ENCODE results near the gene VPS4B. TPM values are rescaled to one million over a fixed set of nuclear protein-coding genes. Genes with fewer than 3 reads are reported as not detected.
A peak's percentile ranks its signal among the peaks of the same experiment; 100 is the strongest.
"Not testable (repeated sequence)": the region's sequence is repeated elsewhere in the genome, so short reads cannot be mapped to it uniquely, and the experiment has no call there.

VPS4B gene
- 10 to 100 TPM; 48.5 to 55.5 TPM for total RNA-seq

DNA sequence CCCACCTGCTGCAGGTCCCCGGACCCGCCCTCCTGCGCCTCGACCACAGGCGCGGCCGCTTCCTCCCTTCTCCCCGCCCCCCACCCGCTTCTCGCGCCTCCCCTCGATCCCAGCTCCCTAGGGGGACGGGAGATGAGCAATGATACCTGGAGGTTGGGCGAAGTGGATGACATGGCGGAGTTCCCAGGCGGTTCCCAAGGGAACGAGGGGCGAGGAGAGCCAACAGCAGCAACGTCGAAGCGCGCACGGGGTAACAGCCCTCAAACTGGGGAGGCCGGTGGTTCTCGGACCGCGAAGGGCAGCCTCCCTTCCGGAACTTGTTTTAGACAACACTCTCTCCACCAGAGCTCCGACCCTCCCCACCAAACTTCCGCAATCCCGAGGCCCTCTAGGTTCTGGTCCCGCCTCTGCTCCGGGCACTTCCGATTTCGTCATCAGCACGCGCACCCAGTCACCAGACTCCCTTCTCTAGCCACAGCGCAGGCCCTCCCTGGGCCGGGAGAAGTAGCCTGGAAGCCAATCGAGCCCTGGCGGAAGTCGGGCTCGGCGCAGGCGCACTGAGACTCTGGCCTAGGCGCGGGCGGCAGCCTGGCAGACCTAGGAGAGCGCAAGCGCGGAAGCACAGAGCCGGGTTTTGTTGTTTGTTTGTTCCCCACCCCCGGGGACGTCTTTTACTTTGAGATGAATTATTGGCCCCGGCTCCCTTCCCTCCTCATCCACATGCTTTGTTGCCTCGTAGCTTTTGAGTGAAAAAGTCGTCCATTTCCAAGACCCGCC lies at the start of gene VPS4B:
TSS of gene VPS4B (minus strand) at position 390 of the 777 bp plus-strand sequence. CDS start at position 173, 217 bp downstream.
- DNase-seq (ENCODE audit: low spot score in 2 of 2) = peak; percentile 99 to 100
- no peaks in the 10 kb centered on the region for H3K9me3 Mint-ChIP-seq
- peaks cover 9 to 23% of the 10 kb centered on the region in 2 donors for H3K36me3 Mint-ChIP-seq
- H3K27ac Mint-ChIP-seq = peak within 1 kb of the TSS; percentile 92 to 95
- peak; percentile 98 to 99 for ATAC-seq

DNA sequence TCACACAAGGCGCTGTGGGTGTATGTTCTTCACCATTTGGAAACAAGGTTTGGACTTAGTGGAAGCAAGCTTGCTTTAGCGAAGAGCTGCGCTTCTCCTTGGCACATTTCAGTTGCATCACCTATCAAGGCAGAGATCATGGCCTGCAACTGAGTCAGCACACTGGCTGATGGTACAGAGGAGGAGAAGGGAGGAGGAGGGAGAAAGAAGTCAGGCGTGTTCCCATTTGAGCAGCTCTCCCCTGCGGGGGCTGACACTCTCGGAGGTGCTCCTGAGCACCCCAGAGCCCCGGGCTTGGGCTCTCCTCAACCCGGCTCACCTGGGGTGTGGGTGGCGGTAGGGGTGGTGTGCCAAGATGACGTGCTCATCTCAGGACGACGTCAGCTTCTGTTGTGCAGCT lies 48.5 kb upstream of the VPS4B start:
- ATAC-seq = no peak
- H3K27ac Mint-ChIP-seq = no peak overlapping the region
- no peaks in the 10 kb centered on the region for H3K36me3 Mint-ChIP-seq

GRCh38 chr18:63468575-63468974 lies 46.3 kb upstream of the VPS4B start:
- Mint-ChIP-seq H3K27ac (no peak overlapping the region), H3K9me3 (no peaks in the 10 kb centered on the region), H3K36me3 (no peaks in the 10 kb centered on the region)
- no peak for ATAC-seq
- DNase-seq (ENCODE audit: low spot score in 2 of 2) = no peak

More for the DNA sequence above, 48.5 kb upstream of the VPS4B start:
- H3K9me3 Mint-ChIP-seq = no peaks in the 10 kb centered on the region
- no peak for DNase-seq (ENCODE audit: low spot score in 2 of 2)

DNA sequence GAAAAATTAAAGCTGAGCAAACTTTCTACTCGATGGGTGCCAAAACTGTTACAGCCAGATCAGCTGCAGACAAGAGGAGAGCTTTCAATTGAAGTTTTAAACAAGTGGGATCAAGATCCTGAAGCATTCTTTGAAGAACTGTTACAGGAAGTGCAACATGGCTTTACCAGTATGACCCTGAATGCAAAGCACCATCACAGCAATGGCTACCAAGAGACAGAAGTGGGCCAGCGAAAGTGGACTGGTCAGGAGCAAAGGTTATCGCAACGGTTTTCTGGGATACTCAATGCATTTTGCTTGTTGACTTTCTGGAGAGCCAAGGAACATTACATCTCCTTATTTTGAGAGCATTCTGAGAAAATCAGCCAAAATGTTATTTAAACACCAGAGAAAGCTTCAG lies 45.4 kb upstream of the VPS4B start:
- H3K27ac Mint-ChIP-seq = no peak overlapping the region
- H3K36me3 Mint-ChIP-seq = no peaks in the 10 kb centered on the region
- ATAC-seq (no peak), DNase-seq (ENCODE audit: low spot score in 2 of 2) (no peak)
- no peaks in the 10 kb centered on the region for H3K9me3 Mint-ChIP-seq

GRCh38 chr18:63465059-63465458 lies 42.8 kb upstream of the VPS4B start:
- Mint-ChIP-seq H3K27ac (peak overlapping the region in 1 of 2 donors; percentile 47), H3K9me3 (no peaks in the 10 kb centered on the region), H3K36me3 (no peaks in the 10 kb centered on the region)
- no peak for DNase-seq (ENCODE audit: low spot score in 2 of 2)
- ATAC-seq = peak; percentile 54 to 85

GRCh38 chr18:63464434-63464833 lies 42.2 kb upstream of the VPS4B start:
- Mint-ChIP-seq H3K9me3 (no peaks in the 10 kb centered on the region), H3K36me3 (no peaks in the 10 kb centered on the region), H3K27ac (no peak overlapping the region)
- no peak for ATAC-seq
- no peak for DNase-seq (ENCODE audit: low spot score in 2 of 2)

GRCh38 chr18:63460414-63460813 lies 38.1 kb upstream of the VPS4B start:
- ATAC-seq (no peak), DNase-seq (ENCODE audit: low spot score in 2 of 2) (no peak)
- Mint-ChIP-seq H3K9me3 (no peaks in the 10 kb centered on the region), H3K36me3 (no peaks in the 10 kb centered on the region), H3K27ac (no peak overlapping the region)

GRCh38 chr18:63457977-63458376 lies 35.7 kb upstream of the VPS4B start:
- no peaks in the 10 kb centered on the region for H3K9me3 Mint-ChIP-seq
- no peak for ATAC-seq
- H3K36me3 Mint-ChIP-seq = no peaks in the 10 kb centered on the region
- no peak for DNase-seq (ENCODE audit: low spot score in 2 of 2)
- no peak overlapping the region for H3K27ac Mint-ChIP-seq

DNA sequence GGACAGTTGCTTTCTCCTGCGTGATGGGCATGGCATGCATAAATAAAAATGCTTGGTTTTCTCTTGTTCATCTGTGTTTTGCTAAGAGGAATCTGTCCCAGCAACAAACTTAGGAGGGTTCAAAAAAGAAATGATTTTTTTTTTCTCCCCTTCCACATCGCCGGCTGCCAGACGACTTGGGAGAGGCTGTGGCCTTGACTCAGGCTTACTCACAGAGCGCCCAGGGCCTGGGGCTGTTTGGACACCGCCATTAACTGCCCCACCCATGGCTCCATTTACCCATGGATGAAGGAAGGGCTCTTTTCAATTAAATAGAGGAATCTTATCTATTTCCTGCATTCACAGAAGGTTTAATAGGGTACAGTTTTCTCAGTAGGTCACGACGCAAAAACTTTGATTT lies 32.2 kb upstream of the VPS4B start:
- ATAC-seq (no peak), DNase-seq (ENCODE audit: low spot score in 2 of 2) (no peak)
- no peaks in the 10 kb centered on the region for H3K36me3 Mint-ChIP-seq
- no peak overlapping the region for H3K27ac Mint-ChIP-seq
- H3K9me3 Mint-ChIP-seq = no peaks in the 10 kb centered on the region

DNA sequence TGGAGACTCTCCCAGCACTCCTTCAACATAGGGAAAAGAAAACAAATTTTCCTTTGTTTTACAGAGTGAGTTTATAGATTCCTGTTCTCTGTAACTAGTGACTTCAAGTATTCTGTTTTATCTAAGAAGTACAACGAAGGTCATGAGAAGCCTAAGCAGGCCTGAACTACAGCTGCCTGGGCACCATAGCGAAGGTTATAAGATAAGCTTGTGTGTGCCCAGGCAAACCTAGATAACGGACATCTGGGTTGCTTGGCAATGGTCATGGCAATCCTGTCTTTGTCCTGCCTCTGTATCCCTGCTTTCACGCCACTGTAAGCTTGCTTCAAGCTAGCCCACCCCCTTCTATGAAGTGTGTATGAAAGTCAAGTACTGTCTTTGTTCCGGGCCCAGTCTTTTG lies 30.5 kb upstream of the VPS4B start:
- H3K36me3 Mint-ChIP-seq; DNase-seq (ENCODE audit: low spot score in 2 of 2); ATAC-seq; H3K9me3 Mint-ChIP-seq; H3K27ac Mint-ChIP-seq: not testable (repeated sequence)

DNA sequence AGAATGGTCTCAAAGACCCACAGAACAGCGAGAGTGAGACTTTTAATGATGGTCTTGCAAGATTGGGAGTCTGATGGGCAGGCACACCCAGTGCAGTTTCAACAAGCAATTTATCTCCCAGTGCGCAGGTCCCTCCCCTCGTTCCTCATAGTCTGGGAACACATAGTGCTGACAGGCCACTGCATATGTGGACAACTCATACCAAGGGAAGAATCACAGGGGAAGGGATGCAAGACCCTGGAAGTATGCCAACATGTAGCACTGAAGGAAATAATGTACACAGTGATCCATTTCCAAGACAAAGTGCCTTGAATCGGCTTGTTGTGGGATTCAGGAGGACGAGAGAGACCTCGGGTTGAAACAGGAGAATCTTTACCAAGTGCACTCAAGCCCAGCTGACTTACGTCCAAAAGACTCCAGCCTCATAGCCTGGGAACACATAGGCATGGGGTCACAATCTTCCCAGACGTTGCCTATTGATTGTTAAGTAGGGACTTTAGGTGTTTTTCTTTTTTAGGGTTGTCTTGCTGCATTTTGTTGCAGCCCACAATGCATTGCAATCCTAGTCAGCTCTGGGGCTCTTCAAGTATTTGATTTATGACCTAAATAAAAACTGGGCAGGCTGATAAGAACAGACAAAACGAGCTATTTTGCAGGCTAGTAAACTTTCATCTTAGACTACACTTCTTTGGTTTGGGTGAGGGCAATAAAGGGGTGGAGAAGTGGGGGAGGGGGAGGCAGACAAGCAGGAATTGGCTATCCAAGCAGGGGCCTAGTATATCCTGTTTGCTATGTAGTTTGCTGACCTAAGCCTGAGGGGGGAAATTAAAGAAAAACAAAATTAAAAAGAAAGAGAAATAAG lies 29.8 kb upstream of the VPS4B start:
- Mint-ChIP-seq H3K27ac (no peak overlapping the region), H3K36me3 (no peaks in the 10 kb centered on the region), H3K9me3 (no peaks in the 10 kb centered on the region)
- ATAC-seq (no peak), DNase-seq (ENCODE audit: low spot score in 2 of 2) (no peak)

DNA sequence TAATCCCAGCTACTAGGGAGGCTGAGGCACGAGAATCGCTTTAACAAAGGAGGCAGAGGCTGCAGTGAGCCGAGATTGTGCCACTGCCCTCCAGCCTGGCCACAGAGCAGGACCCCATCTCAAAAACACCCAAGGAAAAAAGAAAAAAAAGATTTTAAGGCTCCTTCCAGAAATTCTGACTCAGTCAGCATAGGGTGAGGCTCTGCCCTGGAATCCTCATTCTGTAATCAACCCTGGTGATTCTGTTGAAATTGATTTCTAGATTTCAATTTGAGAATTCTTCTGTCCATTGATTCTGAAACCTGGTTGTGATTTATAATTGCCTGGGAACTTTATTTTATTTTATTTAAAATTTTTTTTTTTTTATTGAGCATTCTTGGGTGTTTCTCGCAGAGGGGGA lies 27.1 kb upstream of the VPS4B start:
- H3K9me3 Mint-ChIP-seq = no peaks in the 10 kb centered on the region

GRCh38 chr18:63447066-63447465 lies 24.8 kb upstream of the VPS4B start:
- no peaks in the 10 kb centered on the region for H3K36me3 Mint-ChIP-seq
- ATAC-seq (no peak), DNase-seq (ENCODE audit: low spot score in 2 of 2) (no peak)
- H3K27ac Mint-ChIP-seq = no peak overlapping the region
- no peaks in the 10 kb centered on the region for H3K9me3 Mint-ChIP-seq

More for the DNA sequence above, 27.1 kb upstream of the VPS4B start:
- ATAC-seq (no peak), DNase-seq (ENCODE audit: low spot score in 2 of 2) (no peak)
- Mint-ChIP-seq H3K36me3 (no peaks in the 10 kb centered on the region), H3K27ac (no peak overlapping the region)

DNA sequence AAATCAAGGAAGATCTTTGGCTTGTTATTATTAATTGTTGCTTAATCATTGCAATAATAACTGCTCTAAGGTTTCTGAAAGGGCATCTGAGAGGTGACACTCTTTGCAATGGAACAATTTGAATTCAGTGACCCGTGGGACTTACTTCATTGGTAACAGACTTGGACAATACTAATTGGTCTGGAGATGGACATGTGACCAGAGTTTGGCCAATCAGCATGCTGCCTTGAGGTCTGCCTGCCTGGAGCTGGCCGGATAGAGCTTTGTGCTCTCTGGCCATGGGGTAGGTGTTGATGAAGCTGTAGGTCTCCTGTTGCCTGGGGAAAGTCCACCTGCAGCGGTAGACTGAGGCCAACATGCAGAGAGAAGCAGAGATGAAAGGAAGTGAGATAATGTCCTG lies 24.0 kb upstream of the VPS4B start:
- Mint-ChIP-seq H3K36me3 (no peaks in the 10 kb centered on the region), H3K9me3 (no peaks in the 10 kb centered on the region), H3K27ac (no peak overlapping the region)
- ATAC-seq = no peak
- no peak for DNase-seq (ENCODE audit: low spot score in 2 of 2)

- H3K9me3 Mint-ChIP-seq = no peaks in the 10 kb centered on the region
- ATAC-seq (no peak), DNase-seq (ENCODE audit: low spot score in 2 of 2) (no peak)
- H3K36me3 Mint-ChIP-seq = no peaks in the 10 kb centered on the region
- no peak overlapping the region for H3K27ac Mint-ChIP-seq
Observed at GRCh38 chr18:63445037-63445436, 22.8 kb upstream of the VPS4B start.

DNA sequence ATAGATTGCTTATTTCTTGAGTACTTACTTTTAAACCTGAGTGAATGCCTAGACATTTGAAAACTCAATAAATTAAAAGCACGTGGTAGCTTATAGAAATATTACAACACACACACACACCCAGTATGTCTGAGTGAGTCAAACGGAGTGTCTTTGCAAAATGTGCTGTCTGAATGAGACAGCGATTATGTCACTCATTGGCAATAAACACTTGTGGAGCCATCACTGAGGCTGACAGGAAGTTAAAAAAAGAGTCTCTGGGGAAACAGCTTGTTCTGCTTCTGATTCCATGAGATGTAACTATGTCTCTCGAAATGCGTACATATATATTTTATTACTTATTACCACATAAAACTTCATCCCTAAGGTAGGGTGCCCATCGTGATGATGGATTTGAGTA lies 22.3 kb upstream of the VPS4B start:
- Mint-ChIP-seq H3K36me3 (no peaks in the 10 kb centered on the region), H3K27ac (no peak overlapping the region), H3K9me3 (no peaks in the 10 kb centered on the region)
- ATAC-seq (no peak), DNase-seq (ENCODE audit: low spot score in 2 of 2) (no peak)

DNA sequence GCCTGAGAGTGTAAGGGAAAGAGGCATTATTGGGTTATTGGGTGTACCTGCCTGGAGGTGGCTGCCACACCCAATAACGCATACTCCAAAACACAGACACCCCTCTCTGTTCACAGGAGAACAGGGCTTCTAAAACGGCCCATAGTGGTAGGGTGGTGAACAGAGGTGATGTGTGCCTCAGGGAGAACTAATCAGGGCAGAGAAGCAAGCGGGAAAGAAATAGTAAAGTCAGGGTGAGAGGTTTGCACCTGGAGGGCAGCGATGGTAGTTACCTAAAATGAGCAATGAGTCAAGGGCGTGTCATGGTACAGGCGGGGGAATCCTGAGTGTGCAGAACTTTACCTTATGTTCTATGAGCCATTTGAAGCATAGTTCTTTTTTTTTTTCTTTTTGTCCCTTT lies 21.6 kb upstream of the VPS4B start:
- no peak for ATAC-seq
- Mint-ChIP-seq H3K9me3 (no peaks in the 10 kb centered on the region), H3K36me3 (no peaks in the 10 kb centered on the region), H3K27ac (peak overlapping the region; percentile 3 to 78)
- DNase-seq (ENCODE audit: low spot score in 2 of 2) = no peak

All from activated naive CD4-positive, alpha-beta T cell treated with anti-CD3 and anti-CD28 coated beads, Interleukin-2, amount 50 U/mL, for 72 hours (primary cell).